ENCODE data around the gene B3GAT3. TPM values are rescaled to one million over a fixed set of nuclear protein-coding genes. Genes with fewer than 3 reads are reported as not detected.
"Not testable (repeated sequence)": the region's sequence is repeated elsewhere in the genome, so short reads cannot be mapped to it uniquely, and the experiment has no call there.

B3GAT3 gene
- polyA plus RNA-seq, 4 donors: 28.7 to 43.6 (median 32.6) TPM

GRCh38 chr11:62645946-62646824 lies 24.4 kb upstream of the B3GAT3 start, which contains the start of gene GANAB:
Gene GANAB (minus strand): TSS chr11:62646613. CDS start chr11:62646599, 14 bp downstream.
- DNase-seq (ENCODE audit: low read depth in 4 of 4, low spot score in 3 of 4): peak; percentile 96 to 97 (median 97)

- DNase-seq (ENCODE audit: low read depth in 4 of 4, low spot score in 3 of 4): no peak
Observed at GRCh38 chr11:62645671-62645945, 23.8 kb upstream of the B3GAT3 start.

GRCh38 chr11:62644220-62644619 lies 22.4 kb upstream of the B3GAT3 start:
- no peak for DNase-seq (ENCODE audit: low read depth in 4 of 4, low spot score in 3 of 4)

- no peak for DNase-seq (ENCODE audit: low read depth in 4 of 4, low spot score in 3 of 4)
Observed at GRCh38 chr11:62632492-62632891, 10.7 kb upstream of the B3GAT3 start.

GRCh38 chr11:62627713-62628112 lies 5.9 kb upstream of the B3GAT3 start:
- DNase-seq (ENCODE audit: low read depth in 4 of 4, low spot score in 3 of 4): no peak

GRCh38 chr11:62622476-62623089 lies 797 bp upstream of the B3GAT3 start:
- no peak for DNase-seq (ENCODE audit: low read depth in 4 of 4, low spot score in 3 of 4)

GRCh38 chr11:62621027-62621566 lies 689 bp downstream of the B3GAT3 start:
- no peak for DNase-seq (ENCODE audit: low read depth in 4 of 4, low spot score in 3 of 4)

GRCh38 chr11:62616957-62617356 lies 4.8 kb downstream of the B3GAT3 start:
- not testable (repeated sequence) for DNase-seq (ENCODE audit: low read depth in 4 of 4, low spot score in 3 of 4)

GRCh38 chr11:62615521-62615920 lies 6.3 kb downstream of the B3GAT3 start:
- DNase-seq (ENCODE audit: low read depth in 4 of 4, low spot score in 3 of 4): no peak

GRCh38 chr11:62614275-62614674 lies 7.5 kb downstream of the B3GAT3 start:
- no peak for DNase-seq (ENCODE audit: low read depth in 4 of 4, low spot score in 3 of 4)

- DNase-seq (ENCODE audit: low read depth in 4 of 4, low spot score in 3 of 4): no peak
Observed at GRCh38 chr11:62613291-62613778, 8.5 kb downstream of the B3GAT3 start.

GRCh38 chr11:62612366-62613290 lies 9.2 kb downstream of the B3GAT3 start, which contains the start of the genes EML3 and ROM1:
Gene EML3 (minus strand): TSS chr11:62612775. CDS start chr11:62612457, 318 bp downstream.
Gene ROM1 (plus strand): TSS chr11:62613257. CDS start chr11:62613282, 25 bp downstream.
- DNase-seq (ENCODE audit: low read depth in 4 of 4, low spot score in 3 of 4): no peak

- no peak for DNase-seq (ENCODE audit: low read depth in 4 of 4, low spot score in 3 of 4)
Observed at GRCh38 chr11:62611705-62612365, 10.0 kb downstream of the B3GAT3 start.

GRCh38 chr11:62610814-62611704 lies 10.7 kb downstream of the B3GAT3 start:
- no peak for DNase-seq (ENCODE audit: low read depth in 4 of 4, low spot score in 3 of 4)

- no peak for DNase-seq (ENCODE audit: low read depth in 4 of 4, low spot score in 3 of 4)
Observed at GRCh38 chr11:62610403-62610802, 11.4 kb downstream of the B3GAT3 start.

- DNase-seq (ENCODE audit: low read depth in 4 of 4, low spot score in 3 of 4): no peak
Observed at GRCh38 chr11:62608776-62609175, 13.0 kb downstream of the B3GAT3 start.

- no peak for DNase-seq (ENCODE audit: low read depth in 4 of 4, low spot score in 3 of 4)
Observed at GRCh38 chr11:62607714-62608113, 14.1 kb downstream of the B3GAT3 start.

- no peak for DNase-seq (ENCODE audit: low read depth in 4 of 4, low spot score in 3 of 4)
Observed at GRCh38 chr11:62605902-62606301, 15.9 kb downstream of the B3GAT3 start.

- DNase-seq (ENCODE audit: low read depth in 4 of 4, low spot score in 3 of 4): no peak
Observed at GRCh38 chr11:62605467-62605866, 16.3 kb downstream of the B3GAT3 start.
